BLaER1 treated with 17β-estradiol and CSF1 and Interleukin-3, amounts not matched to agents 10 nM and 100 nM (cell line): ENCODE measurements around the gene DRG1.
"Not testable (repeated sequence)": the region's sequence is repeated elsewhere in the genome, so short reads cannot be mapped to it uniquely, and the experiment has no call there.

ENCODE experiments used
- H3K27ac ChIP-seq, 11 experiments: shearing (Covaris generic); formaldehyde crosslinking; 2 replicates each; pipeline ENCODE4 v1.8.1; 2022
- H3K27me3 ChIP-seq, 11 experiments: shearing (Covaris generic); formaldehyde crosslinking; 2 replicates each; pipeline ENCODE4 v1.8.1; 2022
- H3K36me3 ChIP-seq, 11 experiments: shearing (Covaris generic); formaldehyde crosslinking; 2 replicates each; pipeline ENCODE4 v1.8.1; 2022
- H3K4me1 ChIP-seq, 10 experiments: shearing (Covaris generic); formaldehyde crosslinking; 2 replicates each; pipeline ENCODE4 v1.8.1; 2022
- H3K4me2 ChIP-seq, 11 experiments: shearing (Covaris generic); formaldehyde crosslinking; 2 replicates each; pipeline ENCODE4 v1.8.1; 2022
- H3K4me3 ChIP-seq, 10 experiments: shearing (Covaris generic); formaldehyde crosslinking; 2 replicates each; pipeline ENCODE4 v1.8.1; 2022
- H3K9ac ChIP-seq, 11 experiments: shearing (Covaris generic); formaldehyde crosslinking; 2 replicates each; pipeline ENCODE4 v1.8.1; 2022
- H3K9me3 ChIP-seq, 11 experiments: shearing (Covaris generic); formaldehyde crosslinking; replicated peaks in 1 of 11; 2 replicates each; pipeline ENCODE4 v1.8.1; 2022
- H4K20me1 ChIP-seq, 11 experiments: shearing (Covaris generic); formaldehyde crosslinking; 2 replicates each; pipeline ENCODE4 v1.8.1; 2022
- Cebpa-rat ChIP-seq, 11 experiments: shearing (Covaris generic); IDR thresholded peaks; 2 replicates each; pipeline ENCODE4 v1.8.1; 2022

The DRG1 gene

GRCh38 chr22:31481129-31481528 is 81.7 kb downstream of the DRG1 start:
- Histone ChIP-seq H3K27ac (no peak overlapping the region), H3K4me3 (no peak overlapping the region), H3K36me3 (peaks cover 94 to 100% (median 96%) of the 10 kb centered on the region in 11 experiments), H3K4me1 (peaks cover 0 to 9% (median 2%) of the 10 kb centered on the region in 10 experiments; a peak in 6 of 20 replicates), H4K20me1 (peaks cover 49 to 100% (median 86%) of the 10 kb centered on the region in 11 experiments; a peak in 21 of 22 replicates), H3K4me2 (no peak overlapping the region), H3K9ac (no peak overlapping the region), H3K27me3 (no peaks in the 10 kb centered on the region), H3K9me3 (no peaks in the 10 kb centered on the region)
- TF ChIP-seq Cebpa-rat (IDR thresholded peaks at IDR 0.05): no peak

DNA sequence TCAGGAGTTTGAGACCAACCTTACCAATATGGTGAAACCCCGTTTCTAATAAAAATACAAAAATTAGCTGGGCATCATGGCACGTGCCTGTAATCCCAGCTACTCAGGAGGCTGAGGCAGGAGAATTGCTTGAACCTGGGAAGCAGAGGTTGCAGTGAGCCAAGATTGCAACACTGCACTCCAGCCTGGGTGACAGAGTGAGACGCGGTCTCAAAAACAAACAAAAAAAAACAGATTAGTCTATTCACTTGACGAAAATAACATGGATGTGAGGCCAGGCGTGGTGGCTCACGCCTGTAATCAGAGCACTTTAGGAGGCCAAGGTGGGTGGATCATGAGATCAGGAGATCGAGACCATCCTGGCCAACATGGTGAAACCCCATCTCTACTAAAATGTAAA is 83.1 kb downstream of the DRG1 start:
- not testable (repeated sequence) for H3K4me1 ChIP-seq, H3K9ac ChIP-seq, H3K4me3 ChIP-seq, H3K27ac ChIP-seq, H3K27me3 ChIP-seq, H3K9me3 ChIP-seq, H3K4me2 ChIP-seq
- H3K36me3 ChIP-seq: peaks cover 94 to 100% (median 96%) of the 10 kb centered on the region in 11 experiments
- H4K20me1 ChIP-seq: peaks cover 37 to 100% (median 76%) of the 10 kb centered on the region in 11 experiments; a peak in 21 of 22 replicates
